ENCODE results near the gene PAX5.

The PAX5 gene

GRCh38 chr9:37032713-37033112 is 1.4 kb downstream of the PAX5 start:
- peak overlapping the region in 1 of 2 donors; percentile 59 for H3K4me3 ChIP-seq (ENCODE audit: low read length in 2 of 2)

GRCh38 chr9:37031902-37032301 is 2.2 kb downstream of the PAX5 start:
- Histone ChIP-seq H3K27me3 (ENCODE audit: control insufficient read depth in 3 of 3, insufficient read depth in 3 of 3, low read depth in 1 of 3, low read length in 3 of 3) (peaks cover 0 to 96% (median 58%) of the 10 kb centered on the region in 3 experiments), H3K4me3 (ENCODE audit: low read length in 2 of 2) (no peak overlapping the region), H3K14ac (ENCODE audit: low read length) (no peak overlapping the region), H3K27ac (replicated peaks; ENCODE audit: low read length) (no peak overlapping the region), H2BK12ac (ENCODE audit: low read length) (no peak overlapping the region), H4K8ac (ENCODE audit: low read depth, low read length) (no peak overlapping the region), H3K79me1 (ENCODE audit: low read depth, low read length) (peaks cover 2% of the 10 kb centered on the region), H4K91ac (ENCODE audit: low read depth, low read length, poor library complexity) (no peak overlapping the region), H2BK120ac (ENCODE audit: low read depth, low read length) (no peak overlapping the region), H3K4ac (ENCODE audit: low read length) (no peak overlapping the region), H3K23ac (ENCODE audit: low read depth, low read length, poor library complexity) (no peak overlapping the region), H2BK5ac (ENCODE audit: low read length) (no peak overlapping the region), H3K9ac (ENCODE audit: low read depth, low read length, poor library complexity) (no peak overlapping the region), H3K18ac (ENCODE audit: low read length) (no peak overlapping the region), H3K9me3 (replicated peaks in 1 of 2; ENCODE audit: control insufficient read depth in 2 of 2, insufficient read depth in 1 of 2, low read depth in 1 of 2, low read length in 2 of 2) (peaks cover 5 to 6% of the 10 kb centered on the region in 2 donors), H3K4me2 (ENCODE audit: insufficient read depth, low read length, poor library complexity, severe bottlenecking) (no peak overlapping the region), H2BK15ac (ENCODE audit: low read length) (no peak overlapping the region), H2AFZ (ENCODE audit: low read length) (no peak overlapping the region), H3K4me1 (ENCODE audit: control insufficient read depth in 2 of 2, insufficient read depth in 1 of 2, low read depth in 1 of 2, low read length in 2 of 2) (peaks cover 11 to 19% of the 10 kb centered on the region in 2 donors), H3K36me3 (replicated peaks in 1 of 2; ENCODE audit: control insufficient read depth in 2 of 2, insufficient read depth in 2 of 2, low read length in 2 of 2) (no peaks in the 10 kb centered on the region), H2AK5ac (ENCODE audit: low read depth, low read length) (no peak overlapping the region)
- no peak for DNase-seq (ENCODE audit: low spot score)
- WGBS, 2 donors (ENCODE audit: extremely low coverage in 2 of 2, insufficient read length in 2 of 2, insufficient replicate concordance in 1 of 2): no CpG with 5 or more reads among the region's 6 CpGs

More at GRCh38 chr9:37032713-37033112, 1.4 kb downstream of the PAX5 start:
- Histone ChIP-seq H3K18ac (ENCODE audit: low read length) (no peak overlapping the region), H2BK5ac (ENCODE audit: low read length) (no peak overlapping the region), H3K4ac (ENCODE audit: low read length) (no peak overlapping the region), H3K79me1 (ENCODE audit: low read depth, low read length) (peaks cover 2% of the 10 kb centered on the region), H3K4me2 (ENCODE audit: insufficient read depth, low read length, poor library complexity, severe bottlenecking) (no peak overlapping the region), H3K4me1 (ENCODE audit: control insufficient read depth in 2 of 2, insufficient read depth in 1 of 2, low read depth in 1 of 2, low read length in 2 of 2) (peaks cover 11 to 18% of the 10 kb centered on the region in 2 donors), H3K36me3 (replicated peaks in 1 of 2; ENCODE audit: control insufficient read depth in 2 of 2, insufficient read depth in 2 of 2, low read length in 2 of 2) (no peaks in the 10 kb centered on the region), H2BK15ac (ENCODE audit: low read length) (no peak overlapping the region), H3K9me3 (replicated peaks in 1 of 2; ENCODE audit: control insufficient read depth in 2 of 2, insufficient read depth in 1 of 2, low read depth in 1 of 2, low read length in 2 of 2) (peaks cover 5 to 6% of the 10 kb centered on the region in 2 donors), H3K27ac (replicated peaks; ENCODE audit: low read length) (no peak overlapping the region), H3K27me3 (ENCODE audit: control insufficient read depth in 3 of 3, insufficient read depth in 3 of 3, low read depth in 1 of 3, low read length in 3 of 3) (peaks cover 0 to 99% (median 57%) of the 10 kb centered on the region in 3 experiments), H2AK5ac (ENCODE audit: low read depth, low read length) (no peak overlapping the region), H2AFZ (ENCODE audit: low read length) (no peak overlapping the region), H2BK120ac (ENCODE audit: low read depth, low read length) (no peak overlapping the region), H3K14ac (ENCODE audit: low read length) (no peak overlapping the region), H3K23ac (ENCODE audit: low read depth, low read length, poor library complexity) (peak overlapping the region; percentile 66), H4K91ac (ENCODE audit: low read depth, low read length, poor library complexity) (no peak overlapping the region), H4K8ac (ENCODE audit: low read depth, low read length) (no peak overlapping the region), H2BK12ac (ENCODE audit: low read length) (no peak overlapping the region), H3K9ac (ENCODE audit: low read depth, low read length, poor library complexity) (no peak overlapping the region)
- no CpG with 5 or more reads among the region's 3 CpGs for WGBS, 2 donors (ENCODE audit: extremely low coverage in 2 of 2, insufficient read length in 2 of 2, insufficient replicate concordance in 1 of 2)
- DNase-seq (ENCODE audit: low spot score): no peak

GRCh38 chr9:37031081-37031480 is 3.0 kb downstream of the PAX5 start:
- no peak overlapping the region for H3K9ac ChIP-seq (ENCODE audit: low read depth, low read length, poor library complexity)
- H3K27me3 ChIP-seq (ENCODE audit: control insufficient read depth in 3 of 3, insufficient read depth in 3 of 3, low read depth in 1 of 3, low read length in 3 of 3): peaks cover 0 to 96% (median 63%) of the 10 kb centered on the region in 3 experiments
- DNase-seq (ENCODE audit: low spot score): no peak
- no peak overlapping the region for H3K18ac ChIP-seq (ENCODE audit: low read length)
- H4K8ac ChIP-seq (ENCODE audit: low read depth, low read length): no peak overlapping the region
- H4K91ac ChIP-seq (ENCODE audit: low read depth, low read length, poor library complexity): no peak overlapping the region
- H2AFZ ChIP-seq (ENCODE audit: low read length): no peak overlapping the region
- H3K4me2 ChIP-seq (ENCODE audit: insufficient read depth, low read length, poor library complexity, severe bottlenecking): no peak overlapping the region
- H3K27ac ChIP-seq (replicated peaks; ENCODE audit: low read length): no peak overlapping the region
- H3K79me1 ChIP-seq (ENCODE audit: low read depth, low read length): peaks cover 2% of the 10 kb centered on the region
- no peak overlapping the region for H3K4me3 ChIP-seq (ENCODE audit: low read length in 2 of 2)
- H2AK5ac ChIP-seq (ENCODE audit: low read depth, low read length): no peak overlapping the region
- no peak overlapping the region for H2BK120ac ChIP-seq (ENCODE audit: low read depth, low read length)
- no peak overlapping the region for H2BK5ac ChIP-seq (ENCODE audit: low read length)
- H3K14ac ChIP-seq (ENCODE audit: low read length): no peak overlapping the region
- no peak overlapping the region for H2BK15ac ChIP-seq (ENCODE audit: low read length)
- H3K4me1 ChIP-seq (ENCODE audit: control insufficient read depth in 2 of 2, insufficient read depth in 1 of 2, low read depth in 1 of 2, low read length in 2 of 2): peaks cover 11 to 15% of the 10 kb centered on the region in 2 donors
- no peak overlapping the region for H2BK12ac ChIP-seq (ENCODE audit: low read length)
- no peak overlapping the region for H3K23ac ChIP-seq (ENCODE audit: low read depth, low read length, poor library complexity)
- no peak overlapping the region for H3K4ac ChIP-seq (ENCODE audit: low read length)
- peaks cover 5 to 6% of the 10 kb centered on the region in 2 donors for H3K9me3 ChIP-seq (replicated peaks in 1 of 2; ENCODE audit: control insufficient read depth in 2 of 2, insufficient read depth in 1 of 2, low read depth in 1 of 2, low read length in 2 of 2)
- H3K36me3 ChIP-seq (replicated peaks in 1 of 2; ENCODE audit: control insufficient read depth in 2 of 2, insufficient read depth in 2 of 2, low read length in 2 of 2): no peaks in the 10 kb centered on the region
- no CpG with 5 or more reads among the region's 4 CpGs for WGBS, 2 donors (ENCODE audit: extremely low coverage in 2 of 2, insufficient read length in 2 of 2, insufficient replicate concordance in 1 of 2)

- H3K4me1 ChIP-seq (ENCODE audit: control insufficient read depth in 2 of 2, insufficient read depth in 1 of 2, low read depth in 1 of 2, low read length in 2 of 2): peaks cover 11 to 14% of the 10 kb centered on the region in 2 donors
- no peak overlapping the region for H4K8ac ChIP-seq (ENCODE audit: low read depth, low read length)
- WGBS, 2 donors (ENCODE audit: extremely low coverage in 2 of 2, insufficient read length in 2 of 2, insufficient replicate concordance in 1 of 2): no CpG with 5 or more reads among the region's 7 CpGs
- no peak for DNase-seq (ENCODE audit: low spot score)
- H3K4me2 ChIP-seq (ENCODE audit: insufficient read depth, low read length, poor library complexity, severe bottlenecking): no peak overlapping the region
- no peak overlapping the region for H3K23ac ChIP-seq (ENCODE audit: low read depth, low read length, poor library complexity)
- H3K9ac ChIP-seq (ENCODE audit: low read depth, low read length, poor library complexity): no peak overlapping the region
- H3K18ac ChIP-seq (ENCODE audit: low read length): no peak overlapping the region
- H3K27me3 ChIP-seq (ENCODE audit: control insufficient read depth in 3 of 3, insufficient read depth in 3 of 3, low read depth in 1 of 3, low read length in 3 of 3): peaks cover 0 to 96% (median 68%) of the 10 kb centered on the region in 3 experiments
- no peak overlapping the region for H4K91ac ChIP-seq (ENCODE audit: low read depth, low read length, poor library complexity)
- H3K14ac ChIP-seq (ENCODE audit: low read length): no peak overlapping the region
- no peak overlapping the region for H3K4me3 ChIP-seq (ENCODE audit: low read length in 2 of 2)
- no peaks in the 10 kb centered on the region for H3K36me3 ChIP-seq (replicated peaks in 1 of 2; ENCODE audit: control insufficient read depth in 2 of 2, insufficient read depth in 2 of 2, low read length in 2 of 2)
- no peak overlapping the region for H2BK120ac ChIP-seq (ENCODE audit: low read depth, low read length)
- no peak overlapping the region for H2BK15ac ChIP-seq (ENCODE audit: low read length)
- H2BK12ac ChIP-seq (ENCODE audit: low read length): no peak overlapping the region
- H2AFZ ChIP-seq (ENCODE audit: low read length): no peak overlapping the region
- no peak overlapping the region for H2BK5ac ChIP-seq (ENCODE audit: low read length)
- peaks cover 2% of the 10 kb centered on the region for H3K79me1 ChIP-seq (ENCODE audit: low read depth, low read length)
- H3K4ac ChIP-seq (ENCODE audit: low read length): no peak overlapping the region
- H2AK5ac ChIP-seq (ENCODE audit: low read depth, low read length): no peak overlapping the region
- peaks cover 5 to 6% of the 10 kb centered on the region in 2 donors for H3K9me3 ChIP-seq (replicated peaks in 1 of 2; ENCODE audit: control insufficient read depth in 2 of 2, insufficient read depth in 1 of 2, low read depth in 1 of 2, low read length in 2 of 2)
- no peak overlapping the region for H3K27ac ChIP-seq (replicated peaks; ENCODE audit: low read length)
Observed at GRCh38 chr9:37030611-37030939, 3.5 kb downstream of the PAX5 start.
